Tibial artery (tissue), 4 donors: Measurements from ENCODE around the gene SPINK1.

Experiments
- DNase-seq, 2 donors: peaks; one replicate each; pipeline ENCODE4 v3.0.0-alpha.2; 2019
- H3K27ac ChIP-seq, 2 donors: fragments of 200-600 bp; sonication (generic) in 1 of 2; 1 replicate in 1 of 2; 2 replicates in 1 of 2; pipeline ENCODE4 v1.5.1; 2018 to 2019; ENCODE audit warnings: mild to moderate bottlenecking in 1 of 2
- H3K27me3 ChIP-seq, 2 donors: fragments of 200-600 bp; sonication (generic) in 1 of 2; one replicate each; pipeline versions ENCODE4 v1.5.1 to v1.6.0; 2016 to 2019
- H3K36me3 ChIP-seq, 3 donors: fragments of 200-600 bp; sonication (generic) in 2 of 3; one replicate each; pipeline ENCODE4 v1.5.1; 2016 to 2019; ENCODE audit warnings: mild to moderate bottlenecking in 2 of 3
- H3K4me1 ChIP-seq, 4 donors: fragments of 200-600 bp; sonication (generic) in 2 of 4; 1 replicate in 3 of 4; 2 replicates in 1 of 4; pipeline ENCODE4 v1.5.1; 2016 to 2019
- H3K4me3 ChIP-seq, 2 donors: fragments of 200-600 bp; sonication (generic) in 1 of 2; 1 replicate in 1 of 2; 2 replicates in 1 of 2; pipeline ENCODE4 v1.5.1; 2018 to 2019; ENCODE audit warnings: mild to moderate bottlenecking in 2 of 2
- H3K9me3 ChIP-seq, 3 donors: fragments of 200-600 bp; sonication (generic) in 1 of 3; one replicate each; pipeline ENCODE4 v1.5.1; 2016 to 2019
- intact Hi-C: fragments of 100-400 bp; cut with DNase I; formaldehyde crosslinking; loops from one replicate; pipeline ENCODE4 v1.15.0; 2023; ENCODE audit warnings: low total_unique reads
- TF ChIP-seq, protein P1 (sequence below), 2 experiments: fragments of 200-600 bp in 1 of 2; fragments of 450-650 bp in 1 of 2; IDR thresholded peaks; one replicate each; pipeline ENCODE4 v1.5.1; 2017 to 2019; ENCODE audit warnings: antibody characterized with exemption in 2 of 2, mild to moderate bottlenecking in 1 of 2, moderate library complexity in 1 of 2

The SPINK1 gene

DNA sequence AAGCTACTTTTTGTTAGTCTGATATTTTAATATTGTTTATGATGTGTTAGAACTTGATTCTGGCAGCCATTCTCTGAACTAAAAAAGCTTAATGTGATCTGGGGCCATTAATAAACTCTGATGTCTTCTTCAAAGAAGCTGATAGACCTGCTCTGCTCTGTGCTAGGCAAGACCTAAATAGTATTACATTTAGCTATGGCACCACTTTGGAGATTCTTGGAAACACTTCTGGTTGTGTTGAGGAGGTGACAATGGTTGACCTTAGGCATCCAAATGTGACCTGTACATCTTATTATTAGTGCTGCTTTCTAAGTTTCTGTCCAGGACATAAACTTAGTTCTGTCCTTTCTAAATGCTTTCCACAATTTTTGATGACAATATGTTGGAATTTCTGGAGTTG is 25.3 kb upstream of the SPINK1 start:
- Histone ChIP-seq H3K27me3 (no peaks in the 10 kb centered on the region), H3K27ac (no peak overlapping the region), H3K9me3 (no peaks in the 10 kb centered on the region), H3K4me3 (no peak overlapping the region), H3K36me3 (no peaks in the 10 kb centered on the region), H3K4me1 (no peaks in the 10 kb centered on the region)
- TF ChIP-seq, protein P1, sequence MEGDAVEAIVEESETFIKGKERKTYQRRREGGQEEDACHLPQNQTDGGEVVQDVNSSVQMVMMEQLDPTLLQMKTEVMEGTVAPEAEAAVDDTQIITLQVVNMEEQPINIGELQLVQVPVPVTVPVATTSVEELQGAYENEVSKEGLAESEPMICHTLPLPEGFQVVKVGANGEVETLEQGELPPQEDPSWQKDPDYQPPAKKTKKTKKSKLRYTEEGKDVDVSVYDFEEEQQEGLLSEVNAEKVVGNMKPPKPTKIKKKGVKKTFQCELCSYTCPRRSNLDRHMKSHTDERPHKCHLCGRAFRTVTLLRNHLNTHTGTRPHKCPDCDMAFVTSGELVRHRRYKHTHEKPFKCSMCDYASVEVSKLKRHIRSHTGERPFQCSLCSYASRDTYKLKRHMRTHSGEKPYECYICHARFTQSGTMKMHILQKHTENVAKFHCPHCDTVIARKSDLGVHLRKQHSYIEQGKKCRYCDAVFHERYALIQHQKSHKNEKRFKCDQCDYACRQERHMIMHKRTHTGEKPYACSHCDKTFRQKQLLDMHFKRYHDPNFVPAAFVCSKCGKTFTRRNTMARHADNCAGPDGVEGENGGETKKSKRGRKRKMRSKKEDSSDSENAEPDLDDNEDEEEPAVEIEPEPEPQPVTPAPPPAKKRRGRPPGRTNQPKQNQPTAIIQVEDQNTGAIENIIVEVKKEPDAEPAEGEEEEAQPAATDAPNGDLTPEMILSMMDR (IDR thresholded peaks at IDR 0.05) = no peak
- DNase-seq = no peak
- intact Hi-C loops = no loop called here

DNA sequence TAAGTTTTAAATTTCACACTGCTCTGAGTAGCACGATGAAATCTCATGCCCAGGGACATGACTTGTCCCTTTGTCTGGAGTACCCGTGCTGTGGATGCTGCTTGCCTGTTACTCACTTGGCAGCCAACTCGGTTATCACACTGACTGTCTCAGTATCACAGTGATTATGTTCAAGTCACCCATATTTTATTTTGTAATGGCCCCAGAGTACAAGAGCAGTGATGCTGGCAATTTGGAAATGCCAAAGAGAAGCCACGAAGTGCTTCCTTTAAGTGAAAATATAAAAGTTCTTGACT is 24.3 kb upstream of the SPINK1 start:
- intact Hi-C loops = no loop called here
- TF ChIP-seq, protein P1 (IDR thresholded peaks at IDR 0.05) = no peak
- Histone ChIP-seq H3K27me3 (no peaks in the 10 kb centered on the region), H3K4me1 (no peaks in the 10 kb centered on the region), H3K9me3 (no peaks in the 10 kb centered on the region), H3K27ac (no peak overlapping the region), H3K36me3 (no peaks in the 10 kb centered on the region), H3K4me3 (no peak overlapping the region)
- DNase-seq = no peak

DNA sequence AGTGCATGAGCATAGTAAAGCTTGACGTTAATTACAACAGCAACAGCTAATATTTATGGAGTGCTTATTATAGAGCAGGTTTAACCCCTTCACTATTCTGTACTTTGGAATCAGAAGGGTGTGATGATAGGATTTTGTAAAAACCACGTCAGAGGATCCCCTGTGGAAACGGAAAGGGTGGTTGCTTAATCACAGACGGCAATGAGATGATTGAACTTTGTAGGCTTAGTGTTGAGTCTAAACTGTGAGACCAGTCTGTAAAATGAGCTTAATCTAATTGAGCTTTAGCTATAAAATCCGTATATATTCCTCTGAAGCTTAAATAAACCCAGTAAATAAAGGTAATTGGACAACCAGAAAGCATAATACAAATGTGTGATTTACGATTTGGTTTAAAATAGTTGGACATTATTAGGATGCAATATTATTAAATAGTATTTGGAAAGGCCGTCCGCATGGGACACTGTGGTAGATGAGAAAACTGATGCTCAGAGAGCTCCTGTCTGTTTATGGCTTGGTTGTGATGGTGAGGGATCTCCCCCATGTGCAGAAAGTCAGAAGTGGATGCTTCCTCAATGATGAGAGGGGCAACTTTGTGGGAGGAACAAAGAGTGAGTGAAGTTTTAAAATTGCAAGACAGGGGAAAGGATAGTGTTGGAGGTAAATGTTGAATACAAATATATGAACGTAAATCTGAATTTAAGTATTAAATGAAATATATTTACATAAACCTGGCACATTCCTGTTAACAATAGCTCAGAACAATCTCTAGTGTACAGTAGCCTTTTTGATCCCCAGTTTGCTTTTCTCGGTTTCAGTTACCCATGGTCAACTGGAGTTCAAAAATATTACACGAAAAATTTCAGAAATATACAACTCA is 23.7 kb upstream of the SPINK1 start:
- Histone ChIP-seq H3K27me3 (no peaks in the 10 kb centered on the region), H3K4me1 (no peaks in the 10 kb centered on the region), H3K36me3 (no peaks in the 10 kb centered on the region), H3K27ac (no peak overlapping the region), H3K9me3 (no peaks in the 10 kb centered on the region), H3K4me3 (no peak overlapping the region)
- TF ChIP-seq, protein P1 (IDR thresholded peaks at IDR 0.05) = no peak
- DNase-seq = no peak
- intact Hi-C loops = no loop called here

DNA sequence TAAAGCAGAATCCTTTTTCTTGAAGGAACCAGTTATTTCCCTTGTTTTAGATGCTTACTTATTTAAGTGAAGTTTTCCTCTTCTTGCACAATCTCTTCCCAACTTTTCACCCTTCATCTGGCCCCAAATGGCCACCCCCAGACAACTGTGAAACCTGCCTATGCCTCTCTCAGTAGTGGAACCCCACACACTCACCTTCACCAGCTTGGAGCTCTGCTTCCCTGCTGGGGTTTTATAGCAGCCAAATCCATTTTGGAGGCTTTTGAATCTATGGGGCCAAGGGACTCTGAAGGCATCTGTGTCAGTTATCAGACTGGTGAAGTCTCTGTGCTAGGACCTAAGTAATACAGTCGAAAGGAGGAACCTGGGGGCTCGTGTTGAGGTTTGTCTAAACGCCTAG is 22.9 kb upstream of the SPINK1 start:
- Histone ChIP-seq H3K4me1 (no peaks in the 10 kb centered on the region), H3K9me3 (no peaks in the 10 kb centered on the region), H3K4me3 (no peak overlapping the region), H3K27ac (no peak overlapping the region), H3K27me3 (no peaks in the 10 kb centered on the region), H3K36me3 (no peaks in the 10 kb centered on the region)
- intact Hi-C loops = no loop called here
- TF ChIP-seq, protein P1 (IDR thresholded peaks at IDR 0.05) = no peak
- no peak for DNase-seq

DNA sequence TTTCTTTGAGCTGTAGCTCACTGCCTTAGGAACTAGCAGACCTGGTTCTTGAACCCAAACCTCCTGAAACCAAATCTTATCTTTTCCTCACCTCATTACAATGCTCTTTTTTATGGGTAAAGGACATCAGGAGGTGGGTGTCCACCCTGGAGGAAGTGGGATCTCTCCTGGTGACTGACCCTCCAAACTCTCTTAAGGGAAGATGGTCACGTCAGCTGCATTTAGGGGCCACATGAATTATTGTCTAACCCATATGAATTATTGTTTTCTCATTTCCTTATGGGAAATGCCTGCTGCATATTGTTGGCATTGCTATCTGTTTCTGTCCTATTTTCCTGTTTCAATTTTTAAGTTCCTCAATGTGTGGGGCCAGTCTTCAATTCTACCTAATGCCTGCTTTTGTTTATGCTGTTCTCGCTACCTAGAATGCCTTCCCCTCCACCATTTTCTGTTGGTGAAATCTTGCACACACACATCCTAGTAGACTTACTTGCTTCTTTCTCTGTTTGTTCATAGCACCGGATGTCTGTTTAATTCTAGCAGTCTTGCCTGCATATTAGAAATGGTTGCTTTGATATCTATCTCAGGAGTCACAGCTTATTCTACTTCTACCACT is 22.0 kb upstream of the SPINK1 start:
- Histone ChIP-seq H3K36me3 (no peaks in the 10 kb centered on the region), H3K27ac (no peak overlapping the region), H3K9me3 (no peaks in the 10 kb centered on the region), H3K4me1 (no peaks in the 10 kb centered on the region), H3K27me3 (no peaks in the 10 kb centered on the region), H3K4me3 (no peak overlapping the region)
- intact Hi-C loops = no loop called here
- DNase-seq = no peak
- TF ChIP-seq, protein P1 (IDR thresholded peaks at IDR 0.05) = no peak
